SIG-M5 treated with dmso at 0.1 percent for 504 hours (cell line): ENCODE data around the gene HSPA14.
"Not testable (repeated sequence)": the region's sequence is repeated elsewhere in the genome, so short reads cannot be mapped to it uniquely, and the experiment has no call there.

Source experiments
- DNase-seq: peaks from one replicate; lab custom pipeline; 2025; ENCODE audit not compliant: unreplicated experiment; lab: John Stamatoyannopoulos, UW

HSPA14 gene

DNA sequence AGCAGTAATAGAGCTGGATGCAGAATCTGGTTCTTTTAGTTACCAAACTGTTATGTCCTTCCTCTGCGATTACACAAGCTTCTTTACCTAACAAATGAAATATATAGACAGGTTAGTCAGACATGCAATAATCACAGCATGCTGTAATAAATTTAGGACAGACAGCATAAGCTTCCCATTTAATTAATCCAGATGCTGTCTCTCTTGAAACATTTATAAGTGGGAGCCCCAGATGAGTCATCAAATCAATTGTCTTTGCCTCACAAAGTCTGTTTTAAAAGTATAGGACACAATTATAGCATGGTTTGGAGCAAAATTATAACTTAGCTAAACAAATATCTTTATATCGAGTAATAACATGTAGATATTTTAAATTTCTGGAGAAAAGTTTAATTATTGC, 1.9 kb upstream of the HSPA14 start:
- no peak for DNase-seq

DNA sequence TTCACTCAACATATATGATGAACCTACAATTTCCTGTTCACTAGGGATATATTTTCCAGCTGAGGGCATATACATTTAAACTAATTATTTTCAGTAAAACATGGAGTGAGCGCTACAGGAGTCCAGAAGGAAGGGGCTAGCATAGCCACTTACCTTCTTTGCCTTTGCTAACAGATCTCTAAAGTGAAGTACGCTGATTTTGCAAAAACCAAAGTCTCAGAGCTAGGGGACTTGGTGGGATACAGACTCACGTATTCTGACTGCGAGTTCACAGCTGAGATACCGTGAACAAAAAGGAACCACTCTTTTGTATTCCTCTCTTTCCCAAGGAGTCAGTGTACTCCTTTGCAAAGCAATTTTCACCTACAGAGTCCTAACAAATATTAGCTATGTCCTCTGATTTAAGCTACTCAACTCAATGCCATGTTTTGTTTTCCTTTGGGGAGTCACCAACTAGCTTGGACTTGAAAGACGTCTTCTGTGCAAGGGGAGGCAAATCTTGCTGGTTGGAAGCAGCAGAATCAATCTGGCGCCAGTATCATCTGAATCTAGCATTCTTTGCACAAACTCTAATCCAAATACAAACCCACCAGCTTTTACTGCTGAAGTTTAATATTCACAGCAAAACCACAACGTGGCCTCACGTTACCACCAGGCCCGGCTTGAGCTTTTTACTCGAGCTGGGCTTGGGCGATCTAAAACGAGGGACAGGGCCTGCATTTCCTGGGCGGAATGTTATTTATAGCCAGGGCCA, 926 bp upstream of the HSPA14 start:
- DNase-seq = no peak

DNA sequence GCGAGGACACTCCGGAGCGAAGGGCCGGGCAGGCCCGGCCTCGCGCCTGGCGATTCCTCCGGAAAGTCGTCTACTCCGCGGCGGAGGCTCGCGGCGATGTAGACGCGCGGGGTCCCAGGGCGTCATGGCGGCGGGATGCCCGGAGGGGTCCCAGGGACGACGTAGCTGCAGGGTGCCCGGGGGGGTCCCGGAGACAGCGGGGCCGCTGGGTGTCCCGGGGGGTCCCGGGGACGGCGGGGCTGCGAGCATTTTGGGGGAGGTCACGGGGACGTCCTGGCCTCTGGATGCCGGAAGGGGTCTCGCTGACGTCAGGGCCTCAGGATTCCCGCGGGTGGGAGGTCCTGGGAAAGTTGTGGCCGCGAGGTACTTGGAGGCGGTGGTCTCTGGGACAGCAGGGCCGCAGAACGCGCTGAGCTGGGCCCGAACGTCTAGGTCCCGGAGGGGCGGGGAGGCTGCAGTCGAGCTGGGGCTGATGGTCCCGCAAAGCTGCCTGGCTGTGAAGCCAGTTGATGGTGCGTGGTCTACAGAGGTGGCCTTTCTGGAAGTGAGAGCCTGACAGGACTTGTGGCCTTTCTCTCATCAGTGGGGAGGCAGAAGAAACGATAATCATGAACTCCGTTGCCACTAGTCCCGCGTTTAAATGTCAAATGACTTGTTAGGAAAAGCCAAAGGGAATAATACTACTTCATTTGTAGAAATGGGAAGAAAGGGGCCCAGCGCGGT, 637 bp downstream of the HSPA14 start:
- peak; percentile 7 for DNase-seq

DNA sequence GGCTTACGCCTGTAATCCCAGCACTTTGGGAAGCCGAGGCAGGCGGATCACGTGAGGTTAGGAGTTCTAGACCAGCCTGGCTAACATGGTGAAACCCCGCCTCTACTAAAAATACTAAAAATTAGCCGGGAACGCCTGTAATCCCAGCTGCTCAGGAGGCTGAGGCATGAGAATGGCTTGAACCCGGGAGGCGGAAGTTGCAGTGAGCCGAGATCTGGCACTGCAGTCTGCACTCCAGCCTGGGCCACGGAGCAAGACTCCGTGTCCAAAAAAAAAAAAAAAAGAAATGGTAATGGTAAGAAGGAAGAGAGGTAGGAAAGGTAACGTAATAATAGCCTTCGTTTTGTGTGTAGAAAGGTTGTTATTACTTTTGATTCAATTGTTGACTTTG, 1.2 kb downstream of the HSPA14 start:
- no peak for DNase-seq

DNA sequence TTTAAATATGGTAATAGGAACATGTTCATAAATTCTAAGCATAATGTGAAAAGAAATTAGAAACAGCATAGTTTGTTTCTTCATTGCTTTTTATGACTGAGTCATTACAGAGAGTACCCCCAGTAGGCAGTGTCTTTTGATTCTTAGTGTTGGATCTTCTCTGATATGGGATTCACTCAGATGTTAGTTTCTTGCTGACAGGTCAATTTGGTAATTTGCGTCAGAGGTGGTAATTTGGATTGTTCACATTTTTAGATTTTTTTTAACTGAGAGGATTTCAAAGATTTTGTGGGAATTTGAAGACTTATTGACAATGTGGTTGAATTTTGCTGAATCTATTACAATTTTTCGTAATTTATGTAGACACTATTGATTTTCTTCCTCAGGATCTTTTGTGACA, 2.1 kb downstream of the HSPA14 start:
- no peak for DNase-seq

DNA sequence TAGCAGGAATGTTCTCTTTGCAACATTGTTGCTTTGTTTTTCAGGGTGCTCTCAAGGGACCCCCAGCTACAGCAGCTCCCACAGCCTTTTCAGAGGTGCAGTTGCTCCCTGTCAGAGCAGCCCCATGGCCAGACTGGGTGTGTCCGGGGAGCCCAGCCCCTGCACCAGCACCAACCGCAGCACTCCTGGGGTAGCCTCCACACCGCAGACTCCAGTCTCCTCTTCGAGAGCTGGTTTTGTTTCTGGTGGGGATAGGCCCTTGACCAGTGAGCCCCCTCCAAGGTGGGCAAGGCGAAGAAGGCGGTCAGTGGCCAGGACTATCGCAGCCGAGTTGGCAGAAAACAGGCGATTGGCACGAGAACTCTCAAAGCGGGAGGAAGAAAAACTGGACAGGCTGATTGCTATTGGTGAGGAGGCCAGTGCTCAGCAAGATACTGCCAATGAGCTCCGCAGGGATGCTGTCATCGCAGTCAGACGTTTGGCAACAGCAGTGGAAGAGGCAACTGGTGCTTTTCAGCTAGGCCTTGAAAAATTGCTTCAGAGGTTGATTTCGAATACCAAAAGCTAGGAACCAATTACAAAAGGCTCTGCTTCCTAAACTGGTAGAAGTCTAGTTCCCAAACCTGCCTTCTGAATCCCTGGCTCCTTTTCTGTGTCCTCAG, 5.4 kb downstream of the HSPA14 start:
- DNase-seq = no peak

DNA sequence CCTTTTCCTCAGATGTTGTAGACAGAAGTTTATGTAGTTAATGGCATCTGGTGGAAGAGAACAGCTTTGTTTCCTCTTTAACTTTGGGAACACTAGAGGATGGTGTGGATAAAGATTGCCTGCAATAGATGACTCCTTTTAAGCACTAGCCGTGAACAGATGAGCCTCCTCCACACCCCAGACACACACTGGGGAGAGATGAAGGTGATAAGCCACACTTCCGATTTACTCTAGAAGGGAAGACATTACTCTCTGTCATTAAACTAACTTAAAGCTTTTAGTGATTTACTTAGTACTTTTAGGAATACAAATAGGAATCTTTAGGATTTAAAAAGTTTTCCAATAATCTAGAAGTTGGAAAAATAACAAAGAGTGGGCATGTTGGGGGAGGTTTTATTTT, 6.8 kb downstream of the HSPA14 start:
- DNase-seq = no peak

DNA sequence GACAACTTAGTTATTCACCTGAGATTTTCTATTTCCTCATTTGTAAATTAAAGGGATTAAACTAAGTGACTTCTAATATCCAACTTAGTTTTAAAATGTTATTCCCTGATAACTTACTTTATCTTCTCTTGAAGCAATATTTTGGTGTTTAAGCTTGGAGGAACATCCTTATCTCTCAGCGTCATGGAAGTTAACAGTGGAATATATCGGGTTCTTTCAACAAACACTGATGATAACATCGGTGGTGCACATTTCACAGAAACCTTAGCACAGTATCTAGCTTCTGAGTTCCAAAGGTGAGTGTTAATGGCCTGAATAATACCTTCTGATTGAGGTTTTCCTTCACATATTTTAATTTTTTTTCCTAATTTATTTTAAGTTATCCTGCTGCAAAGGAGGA, 14.1 kb downstream of the HSPA14 start:
- DNase-seq = no peak

DNA sequence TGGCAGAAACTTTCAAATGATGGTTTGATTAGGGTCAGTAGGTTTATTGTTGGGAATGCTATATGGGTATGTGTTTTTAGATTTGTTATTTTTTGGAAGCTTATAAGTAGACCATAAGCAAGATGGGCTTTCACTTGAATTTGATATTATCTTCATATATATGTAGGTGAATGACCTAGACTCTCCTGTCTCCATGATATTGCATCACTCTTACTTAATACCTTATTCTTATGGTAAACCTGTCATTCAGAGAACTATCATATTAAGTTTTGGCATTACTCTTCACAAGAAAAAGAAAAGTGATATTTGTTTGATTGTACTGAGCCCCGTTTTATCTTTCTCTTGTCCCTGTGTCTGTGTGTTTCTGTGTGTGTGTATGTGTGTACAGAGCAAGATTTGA, 17.3 kb downstream of the HSPA14 start:
- no peak for DNase-seq

DNA sequence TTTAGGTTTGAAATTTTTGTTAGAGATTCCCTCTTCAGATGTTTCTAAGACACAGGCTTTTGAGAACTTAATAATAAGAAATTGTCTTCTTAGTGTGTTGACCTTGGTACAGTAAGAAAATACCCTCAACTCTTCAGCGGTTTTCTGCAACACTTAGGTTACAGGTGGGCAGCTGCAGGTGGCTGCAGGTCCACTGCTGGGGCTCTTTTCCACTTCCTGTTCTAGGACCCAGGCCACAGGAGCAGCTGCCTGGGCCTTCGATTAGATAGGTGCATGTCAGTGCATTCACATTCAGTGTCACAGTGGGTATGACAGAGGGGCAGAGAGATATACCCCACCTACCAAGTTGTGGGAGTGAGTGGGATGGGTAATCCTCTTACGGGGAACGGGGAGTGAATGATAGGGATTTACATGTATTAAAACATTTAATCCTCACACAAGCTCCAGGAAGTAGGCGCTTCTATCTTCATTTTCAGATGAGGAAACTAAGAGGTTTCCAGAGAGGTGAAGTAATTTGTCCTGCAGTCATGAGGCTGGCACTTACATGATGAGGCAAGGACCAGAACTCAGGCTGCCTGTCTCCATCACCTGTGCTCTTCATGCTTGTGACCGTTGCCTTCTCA, 20.3 kb downstream of the HSPA14 start:
- DNase-seq = no peak

DNA sequence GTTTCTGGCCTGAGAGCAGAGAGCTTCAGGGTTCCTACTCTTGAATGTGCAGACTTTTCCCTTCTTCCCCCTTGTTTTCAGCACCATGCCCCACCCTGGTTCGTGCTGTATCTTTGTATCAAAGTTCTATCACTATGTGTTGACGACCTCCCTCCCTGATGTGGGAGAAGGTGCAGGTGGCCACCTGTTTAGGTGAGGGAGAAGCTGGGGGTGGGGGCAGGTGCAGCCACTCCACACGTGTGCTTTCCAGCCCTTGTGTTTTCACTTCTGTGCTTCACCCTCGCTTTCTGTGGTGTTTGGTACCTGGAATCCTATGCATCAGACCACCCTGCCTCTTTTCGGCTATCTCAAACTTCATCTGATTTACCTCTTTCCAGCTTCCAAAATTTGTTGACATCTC, 20.9 kb downstream of the HSPA14 start:
- DNase-seq = no peak

DNA sequence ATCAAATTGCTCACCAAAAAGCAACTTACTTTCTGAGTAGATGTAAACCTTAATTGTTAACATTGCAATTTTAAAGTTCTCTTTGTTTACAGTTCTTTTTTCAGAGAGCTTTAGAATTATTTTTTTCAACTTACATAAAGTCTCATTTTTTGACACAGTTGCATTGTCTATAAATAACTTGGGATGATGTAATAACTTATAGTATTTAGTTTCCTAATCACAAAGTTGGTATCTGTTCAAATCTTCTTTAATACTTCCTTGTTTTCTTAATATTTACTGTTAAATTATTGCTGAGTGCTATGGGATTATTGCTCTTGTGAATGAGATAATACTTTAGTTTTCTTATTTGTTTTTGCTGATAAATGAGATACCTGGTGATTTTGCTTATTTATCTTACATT, 21.7 kb downstream of the HSPA14 start:
- DNase-seq = no peak

DNA sequence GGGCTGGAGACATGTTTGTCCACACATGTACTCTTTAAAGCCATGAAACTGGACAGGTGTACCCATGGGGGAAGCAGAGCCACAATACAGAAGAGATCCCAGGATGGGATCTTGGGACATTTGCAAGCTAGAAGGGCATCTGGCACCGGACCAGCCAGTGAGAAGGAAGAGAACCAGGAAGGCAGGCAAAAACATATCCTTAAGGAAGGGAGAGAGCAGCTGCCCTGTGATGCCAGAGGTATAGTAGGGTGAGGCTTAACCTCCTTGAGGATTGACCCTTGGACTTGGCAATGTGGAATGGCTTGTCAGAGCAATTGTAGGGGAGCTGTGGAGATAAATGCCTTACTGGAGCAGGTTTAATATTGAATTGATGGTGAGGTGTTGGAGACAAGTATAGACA, 22.7 kb downstream of the HSPA14 start:
- DNase-seq = no peak

DNA sequence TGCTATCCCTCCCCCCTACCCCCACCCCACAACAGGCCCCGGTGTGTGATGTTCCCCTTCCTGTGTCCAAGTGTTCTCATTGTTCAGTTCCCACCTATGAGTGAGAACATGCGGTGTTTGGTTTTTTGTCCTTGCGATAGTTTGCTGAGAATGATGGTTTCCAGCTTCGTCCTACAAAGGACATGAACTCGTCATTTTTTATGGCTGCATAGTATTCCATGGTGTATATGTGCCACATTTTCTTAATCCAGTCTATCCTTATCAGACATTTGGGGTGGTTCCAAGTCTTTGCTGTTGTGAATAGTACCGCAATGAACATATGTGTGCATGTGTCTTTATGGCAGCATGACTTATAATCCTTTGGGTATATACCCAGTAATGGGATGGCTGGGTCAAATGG, 26.4 kb downstream of the HSPA14 start:
- not testable (repeated sequence) for DNase-seq

DNA sequence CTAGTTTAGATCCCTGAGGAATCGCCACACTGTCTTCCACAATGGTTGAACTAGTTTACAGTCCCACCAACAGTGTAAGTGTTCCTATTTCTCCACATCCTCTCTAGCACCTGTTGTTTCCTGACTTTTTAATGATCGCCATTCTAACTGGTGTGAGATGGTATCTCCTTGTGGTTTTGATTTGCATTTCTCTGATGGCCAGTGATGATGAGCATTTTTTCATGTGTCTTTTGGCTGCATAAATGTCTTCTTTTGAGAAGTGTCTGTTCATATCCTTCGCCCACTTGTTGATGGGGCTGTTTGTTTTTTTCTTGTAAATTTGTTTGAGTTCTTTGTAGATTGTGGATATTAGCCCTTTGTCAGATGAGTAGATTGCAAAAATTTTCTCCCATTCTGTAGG, 26.8 kb downstream of the HSPA14 start:
- DNase-seq = not testable (repeated sequence)

DNA sequence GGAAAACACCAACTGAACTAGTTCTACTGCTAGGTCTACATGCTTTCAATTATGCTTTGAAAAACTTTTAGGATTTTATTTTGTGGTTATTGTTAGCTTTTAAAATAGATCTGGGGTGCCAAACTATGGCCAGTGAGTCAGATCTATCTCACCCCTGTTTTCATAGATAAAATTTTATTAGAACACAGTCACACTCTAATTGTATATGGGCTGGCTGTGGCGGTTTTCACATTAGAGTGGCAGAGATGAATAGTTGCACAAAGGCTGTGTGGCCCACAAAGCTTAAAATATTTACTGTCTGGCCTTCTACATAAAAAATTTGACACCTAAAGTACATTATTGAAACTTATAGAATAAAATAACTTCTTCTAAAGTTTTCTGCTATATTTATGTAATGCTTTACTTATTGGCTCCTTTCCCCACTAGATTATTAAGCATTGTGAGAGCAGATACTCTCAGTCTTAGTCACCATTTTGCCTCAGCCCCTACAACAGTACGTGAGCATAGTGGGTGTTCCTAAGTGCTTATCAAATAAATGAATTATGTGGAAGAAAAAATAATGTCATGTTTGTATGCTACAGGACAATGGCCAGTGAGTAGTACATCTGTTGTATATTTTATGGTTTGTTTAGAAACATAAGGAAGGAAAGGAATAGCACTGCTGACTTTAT, 35.1 kb downstream of the HSPA14 start:
- no peak for DNase-seq

DNA sequence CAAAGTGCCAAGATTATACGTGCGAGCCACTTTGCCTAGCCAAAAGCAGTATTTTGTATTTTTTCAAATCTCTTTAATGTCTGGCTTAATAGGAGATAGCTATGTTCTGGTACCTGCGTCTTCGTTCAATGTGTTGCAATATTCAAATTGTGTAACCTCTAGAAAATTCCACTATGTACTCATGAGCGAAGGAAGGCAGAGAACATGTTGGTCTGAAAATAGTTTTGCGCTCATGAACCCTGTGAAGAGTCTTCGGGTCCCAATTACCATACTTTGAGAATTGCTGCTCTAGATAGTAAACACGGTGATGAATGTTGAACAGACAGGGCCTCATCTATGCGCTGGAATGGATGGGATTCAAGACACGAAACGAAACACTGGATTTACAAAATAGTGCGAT, 37.8 kb downstream of the HSPA14 start:
- DNase-seq = no peak

DNA sequence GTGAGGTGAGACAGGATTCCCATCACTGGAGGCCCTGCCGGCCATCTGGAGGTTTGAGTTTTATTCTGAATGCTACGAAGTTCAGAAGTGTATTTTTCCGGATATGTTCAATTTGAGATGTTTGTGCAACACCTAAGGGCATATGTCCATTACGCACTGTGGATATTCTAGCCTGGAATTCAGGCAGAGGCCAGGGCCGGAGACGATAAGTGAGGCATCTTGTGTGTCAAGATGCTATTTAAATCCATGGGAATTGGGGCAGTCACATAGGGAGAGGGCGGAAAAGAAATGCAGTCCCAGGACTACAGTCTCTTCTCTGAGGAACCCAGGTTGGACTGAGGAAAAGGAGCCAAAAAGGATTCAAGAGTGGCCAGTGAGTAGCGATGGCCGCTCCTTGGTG, 38.7 kb downstream of the HSPA14 start:
- DNase-seq = no peak

DNA sequence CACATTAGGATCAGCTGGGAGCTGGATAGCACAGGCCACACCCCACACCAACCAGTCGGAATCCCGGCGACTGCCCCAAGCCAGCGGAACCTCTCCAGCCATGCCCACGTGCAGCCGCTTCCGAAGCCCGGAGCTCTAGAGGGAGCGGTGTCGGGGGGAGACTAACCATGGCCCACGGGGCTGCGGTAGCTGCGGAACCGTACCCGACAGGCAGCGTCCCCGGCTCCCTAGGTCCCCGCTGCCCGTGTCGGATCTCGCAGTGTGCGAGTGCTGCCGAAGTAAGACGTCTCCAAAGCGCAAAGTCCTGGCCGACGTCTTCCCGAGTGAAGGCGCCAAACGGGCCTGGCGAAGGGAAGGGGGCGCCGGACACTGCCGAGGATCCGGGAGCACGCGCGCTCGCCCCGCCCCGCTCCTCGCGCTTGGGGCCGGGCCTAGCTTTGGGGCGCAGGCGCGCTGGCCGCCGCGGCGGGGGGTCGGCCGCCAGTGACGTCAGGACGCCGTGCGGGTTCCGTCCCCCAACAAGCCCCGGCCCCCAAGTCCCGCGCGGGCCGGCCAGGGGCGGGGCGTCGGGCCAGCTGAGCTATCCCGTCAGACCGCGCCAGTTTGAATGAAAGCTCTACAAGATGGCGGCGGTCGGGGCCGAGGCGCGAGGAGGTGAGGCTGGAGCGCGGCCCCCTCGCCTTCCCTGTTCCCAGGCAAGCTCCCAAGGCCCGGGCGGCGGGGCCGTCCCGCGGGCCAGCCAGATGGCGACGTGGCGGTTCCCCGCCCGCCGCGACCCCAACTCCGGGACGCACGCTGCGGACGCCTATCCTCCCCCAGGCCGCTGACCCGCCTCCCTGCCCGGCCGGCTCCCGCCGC, 40.4 kb downstream of the HSPA14 start, which contains the start of gene SUV39H2:
TSS of gene SUV39H2 (plus strand) at position 601 of the 858 bp plus-strand sequence. CDS start at position 624, 23 bp downstream.
- DNase-seq = peak; percentile 87
